Body of pancreas (tissue), 4 donors: ENCODE measurements around the gene CAST.

ENCODE experiments used
- POLR2A ChIP-seq, 3 donors: fragments of 450-650 bp; IDR thresholded peaks; one replicate each; pipeline ENCODE4 v1.6.1; 2016; ENCODE audit warnings: antibody characterized with exemption in 3 of 3, mild to moderate bottlenecking in 2 of 3
- TF ChIP-seq, protein P1 (sequence below), 7 experiments: fragments of 450-650 bp in 4 of 7; fragments of 200-600 bp in 3 of 7; sonication (generic) in 3 of 7; IDR thresholded peaks; one replicate each; pipeline ENCODE4 v1.5.1; 2016 to 2019; ENCODE audit warnings: antibody characterized with exemption in 7 of 7

DNA sequence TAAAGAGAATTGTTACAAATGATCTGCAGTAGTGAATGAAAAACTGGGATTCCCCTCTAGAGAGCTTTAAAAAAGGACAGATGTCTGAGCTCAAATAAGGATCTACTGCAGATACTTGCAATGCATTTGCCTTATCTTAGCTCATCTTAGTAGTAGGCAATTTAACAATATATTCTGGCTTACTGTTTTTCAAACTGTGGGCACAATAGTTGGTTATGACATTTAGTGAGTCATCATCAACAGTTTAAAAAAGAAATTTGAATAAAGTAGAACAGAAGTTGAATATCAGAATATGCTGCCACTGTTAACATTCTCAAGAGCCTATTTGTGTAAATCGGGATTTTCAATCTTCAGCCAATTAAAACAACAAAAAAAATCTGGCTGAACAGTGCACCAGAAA lies 6.7 kb upstream of the CAST start:
- TF ChIP-seq POLR2A (IDR thresholded peaks at IDR 0.05): no peak
- TF ChIP-seq, protein P1, sequence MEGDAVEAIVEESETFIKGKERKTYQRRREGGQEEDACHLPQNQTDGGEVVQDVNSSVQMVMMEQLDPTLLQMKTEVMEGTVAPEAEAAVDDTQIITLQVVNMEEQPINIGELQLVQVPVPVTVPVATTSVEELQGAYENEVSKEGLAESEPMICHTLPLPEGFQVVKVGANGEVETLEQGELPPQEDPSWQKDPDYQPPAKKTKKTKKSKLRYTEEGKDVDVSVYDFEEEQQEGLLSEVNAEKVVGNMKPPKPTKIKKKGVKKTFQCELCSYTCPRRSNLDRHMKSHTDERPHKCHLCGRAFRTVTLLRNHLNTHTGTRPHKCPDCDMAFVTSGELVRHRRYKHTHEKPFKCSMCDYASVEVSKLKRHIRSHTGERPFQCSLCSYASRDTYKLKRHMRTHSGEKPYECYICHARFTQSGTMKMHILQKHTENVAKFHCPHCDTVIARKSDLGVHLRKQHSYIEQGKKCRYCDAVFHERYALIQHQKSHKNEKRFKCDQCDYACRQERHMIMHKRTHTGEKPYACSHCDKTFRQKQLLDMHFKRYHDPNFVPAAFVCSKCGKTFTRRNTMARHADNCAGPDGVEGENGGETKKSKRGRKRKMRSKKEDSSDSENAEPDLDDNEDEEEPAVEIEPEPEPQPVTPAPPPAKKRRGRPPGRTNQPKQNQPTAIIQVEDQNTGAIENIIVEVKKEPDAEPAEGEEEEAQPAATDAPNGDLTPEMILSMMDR (IDR thresholded peaks at IDR 0.05): no peak
